SU-DHL-6 (cell line): Measurements from ENCODE around the gene TCEAL8.

ENCODE experiments used
- H2AFZ ChIP-seq: fragments of 200-600 bp; sonication (generic); 2 replicates; pipeline ENCODE4 v1.6.1; 2014; ENCODE audit warnings: low read depth, mild to moderate bottlenecking, moderate library complexity, mixed read lengths, antibody characterized with exemption, low read length; ENCODE audit not compliant: severe bottlenecking
- H3F3A ChIP-seq: fragments of 200-600 bp; shearing (Covaris generic); 2 replicates; pipeline ENCODE4 v1.6.0; 2016; ENCODE audit warnings: antibody characterized with exemption, mild to moderate bottlenecking; ENCODE audit not compliant: insufficient read depth
- H3K27ac ChIP-seq: fragments of 200-600 bp; sonication (generic); 2 replicates; pipeline ENCODE4 v1.5.1; 2016; ENCODE audit warnings: low read depth, mild to moderate bottlenecking, low read length, moderate library complexity, mixed read lengths
- H3K27me3 ChIP-seq: fragments of 200-600 bp; sonication (generic), shearing (Covaris generic); 2 replicates; pipeline ENCODE4 v1.6.0; 2014; ENCODE audit warnings: mild to moderate bottlenecking, low read length
- H3K36me3 ChIP-seq: fragments of 200-600 bp; sonication (generic); 2 replicates; pipeline ENCODE4 v1.6.1; 2014; ENCODE audit warnings: mild to moderate bottlenecking, low read length, mixed read lengths
- H3K4me2 ChIP-seq: fragments of 300-600, 200-600 bp; shearing (Covaris generic), sonication (generic); 2 replicates; pipeline ENCODE4 v1.6.0; 2014; ENCODE audit warnings: low read length, low read depth, mild to moderate bottlenecking; ENCODE audit not compliant: poor library complexity, severe bottlenecking
- H3K4me3 ChIP-seq: fragments of 200-600 bp; sonication (generic); 2 replicates; pipeline ENCODE4 v1.5.1; 2014; ENCODE audit warnings: antibody characterized with exemption, low read length, mild to moderate bottlenecking, mixed read lengths; ENCODE audit not compliant: insufficient read depth, poor library complexity, severe bottlenecking
- H3K79me2 ChIP-seq: fragments of 200-600 bp; sonication (generic); 2 replicates; pipeline ENCODE4 v1.6.1; 2014; ENCODE audit warnings: mild to moderate bottlenecking, low read length, moderate library complexity; ENCODE audit not compliant: insufficient read depth
- H3K9ac ChIP-seq: fragments of 200-600 bp; sonication (generic); 2 replicates; pipeline ENCODE4 v1.7.0; 2014; ENCODE audit warnings: mild to moderate bottlenecking, low read length
- H3K9me2 ChIP-seq: fragments of 200-600 bp; sonication (generic); replicated peaks from 2 replicates; pipeline ENCODE4 v1.6.1; 2014; ENCODE audit warnings: low read length; ENCODE audit not compliant: insufficient read depth
- H3K9me3 ChIP-seq: fragments of 200-600 bp; sonication (generic); 2 replicates; pipeline ENCODE4 v1.6.1; 2014; ENCODE audit warnings: low read length, mixed read lengths; ENCODE audit not compliant: insufficient read depth
- H4K20me1 ChIP-seq: fragments of 200-600 bp; sonication (generic); 2 replicates; pipeline ENCODE4 v1.6.1; 2014; ENCODE audit warnings: low read depth, mild to moderate bottlenecking, antibody characterized with exemption, low read length, moderate library complexity, mixed read lengths
- CTCF ChIP-seq: fragments of 200-600 bp; sonication (generic); IDR thresholded peaks from one replicate; pipeline ENCODE4 v1.5.1; 2017; ENCODE audit warnings: antibody characterized with exemption, mild to moderate bottlenecking, low read length, moderate library complexity; ENCODE audit not compliant: insufficient read depth, poor library complexity, severe bottlenecking
- EZH2phosphoT487 ChIP-seq: fragments of 200-600 bp; sonication (generic), shearing (Covaris generic); conservative IDR thresholded peaks from 2 replicates; pipeline ENCODE4 v1.6.1; 2018; ENCODE audit warnings: mild to moderate bottlenecking, antibody characterized with exemption, low read length, moderate library complexity, mixed read lengths

The TCEAL8 gene

DNA sequence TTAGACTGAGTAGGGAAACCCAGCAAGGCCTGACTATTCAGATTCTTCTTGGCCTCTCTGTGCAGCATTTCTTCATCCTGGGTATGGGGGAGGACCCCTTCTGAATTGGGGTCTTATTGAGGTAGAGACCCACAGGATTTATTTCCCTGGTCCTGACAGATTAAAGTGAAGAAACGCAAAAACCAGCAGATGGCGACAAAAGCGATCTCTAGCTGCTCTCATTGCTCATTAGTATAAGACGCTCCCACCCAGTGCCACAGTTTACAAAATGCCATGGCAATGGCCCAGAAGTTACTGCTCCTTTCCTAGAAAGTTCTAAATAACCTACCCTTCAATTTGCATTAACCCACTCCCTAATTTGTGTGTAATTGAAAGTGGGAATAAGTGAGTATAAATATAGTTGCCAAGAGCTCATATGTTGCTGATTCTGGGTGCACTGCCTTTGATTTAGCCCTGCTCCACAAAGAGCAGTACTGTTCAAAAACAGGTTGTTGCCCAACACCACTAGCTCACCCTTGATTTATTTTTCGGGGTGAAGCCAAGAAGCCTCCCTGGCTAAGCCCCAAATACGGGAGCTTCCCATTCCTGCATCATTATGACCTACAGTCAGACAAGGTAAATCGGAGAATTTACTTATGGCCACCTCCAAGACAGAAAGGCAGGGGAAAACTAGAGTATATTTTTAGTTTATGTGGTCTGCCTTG, 43.8 kb downstream of the TCEAL8 start:
- H3K36me3 ChIP-seq, result no peaks in the 10 kb centered on the region
- H2AFZ ChIP-seq, result no peak overlapping the region
- H4K20me1 ChIP-seq, result no peaks in the 10 kb centered on the region
- TF ChIP-seq EZH2phosphoT487 (no peak), CTCF (no peak)
- H3K27ac ChIP-seq, result no peak overlapping the region
- no peaks in the 10 kb centered on the region for H3K79me2 ChIP-seq
- no peaks in the 10 kb centered on the region for H3K27me3 ChIP-seq
- H3K9me3 ChIP-seq, result no peaks in the 10 kb centered on the region
- no peak overlapping the region for H3K9ac ChIP-seq
- no peak overlapping the region for H3K4me2 ChIP-seq
- H3K9me2 ChIP-seq, result no peaks in the 10 kb centered on the region
- H3K4me3 ChIP-seq, result no peak overlapping the region
- H3F3A ChIP-seq, result no peaks in the 10 kb centered on the region

DNA sequence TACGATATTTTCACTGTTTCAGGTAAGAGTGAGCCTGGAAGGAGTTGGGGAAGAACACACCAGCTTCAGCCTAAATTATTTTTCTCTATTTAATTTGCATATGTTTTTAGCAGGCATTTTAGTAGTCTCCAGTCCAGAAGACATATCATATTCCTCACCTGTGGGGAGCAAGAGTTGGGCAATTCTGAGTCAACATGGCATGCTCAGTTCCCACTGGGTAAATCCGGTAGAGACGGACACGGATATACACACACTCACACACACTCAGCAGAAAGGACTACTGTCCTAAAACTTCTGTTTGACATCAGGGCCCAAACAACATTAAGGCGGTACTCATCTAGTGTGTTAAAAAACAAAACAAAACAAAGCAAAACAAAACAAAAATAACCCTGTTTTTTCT, 44.9 kb downstream of the TCEAL8 start:
- Histone ChIP-seq H2AFZ (no peak overlapping the region), H3K36me3 (no peaks in the 10 kb centered on the region), H3K9me3 (no peaks in the 10 kb centered on the region), H3K9ac (no peak overlapping the region), H3K27me3 (no peaks in the 10 kb centered on the region), H4K20me1 (no peaks in the 10 kb centered on the region), H3K79me2 (no peaks in the 10 kb centered on the region), H3K4me2 (no peak overlapping the region), H3K4me3 (no peak overlapping the region), H3K9me2 (no peaks in the 10 kb centered on the region), H3K27ac (no peak overlapping the region), H3F3A (no peaks in the 10 kb centered on the region)
- TF ChIP-seq CTCF, result no peak
